OCI-LY1 (cell line): ENCODE results near the gene HSPA8.

Source experiments
- H2AFZ ChIP-seq: fragments of 200-600 bp; sonication (generic), shearing (Covaris generic); 2 replicates; pipeline ENCODE4 v1.6.0; 2014; ENCODE audit warnings: antibody characterized with exemption, mild to moderate bottlenecking, low read length
- H3F3A ChIP-seq: fragments of 200-600 bp; sonication (generic), shearing (Covaris generic); 2 replicates; pipeline ENCODE4 v1.6.0; 2014; ENCODE audit warnings: mild to moderate bottlenecking, antibody characterized with exemption, low read length, moderate library complexity; ENCODE audit not compliant: insufficient read depth
- H3K27ac ChIP-seq: fragments of 200-600 bp; sonication (generic); 2 replicates; pipeline ENCODE4 v1.5.1; 2014; ENCODE audit warnings: low read length, mixed run types, mild to moderate bottlenecking, low read depth; ENCODE audit not compliant: poor library complexity, severe bottlenecking
- H3K27me3 ChIP-seq: fragments of 200-600 bp; sonication (generic); 2 replicates; pipeline ENCODE4 v1.6.0; 2014; ENCODE audit warnings: antibody characterized with exemption, mild to moderate bottlenecking, low read length, moderate library complexity; ENCODE audit not compliant: insufficient read depth
- H3K36me3 ChIP-seq: fragments of 200-600 bp; sonication (generic); 2 replicates; pipeline ENCODE4 v1.6.1; 2014; ENCODE audit warnings: mild to moderate bottlenecking, antibody characterized with exemption, low read length, moderate library complexity, mixed read lengths; ENCODE audit not compliant: insufficient read depth
- H3K4me1 ChIP-seq: fragments of 200-600 bp; sonication (generic); 2 replicates; pipeline ENCODE4 v1.5.1; 2014; ENCODE audit warnings: mild to moderate bottlenecking, low read length, moderate library complexity; ENCODE audit not compliant: insufficient read depth, severe bottlenecking
- H3K4me2 ChIP-seq: fragments of 200-600 bp; sonication (generic), shearing (Covaris generic); 2 replicates; pipeline ENCODE4 v1.6.1; 2014; ENCODE audit warnings: low read length
- H3K4me3 ChIP-seq: fragments of 200-600 bp; sonication (generic); 2 replicates; pipeline ENCODE4 v1.5.1; 2014; ENCODE audit warnings: low read length, low read depth, mild to moderate bottlenecking, mixed read lengths; ENCODE audit not compliant: poor library complexity, severe bottlenecking
- H3K79me2 ChIP-seq: fragments of 200-600 bp; shearing (Covaris generic); 2 replicates; pipeline ENCODE4 v1.6.1; 2016; ENCODE audit warnings: mixed run types, low read length, mixed read lengths; ENCODE audit not compliant: insufficient read depth
- H3K9ac ChIP-seq: fragments of 200-600 bp; sonication (generic), shearing (Covaris generic); 2 replicates; pipeline ENCODE4 v1.6.1; 2014; ENCODE audit warnings: mild to moderate bottlenecking, low read length, mixed read lengths
- H3K9me2 ChIP-seq: fragments of 200-600 bp; sonication (generic), shearing (Covaris generic); 2 replicates; pipeline ENCODE4 v1.6.1; 2014; ENCODE audit warnings: low read depth, mild to moderate bottlenecking, low read length, mixed read lengths
- H3K9me3 ChIP-seq: fragments of 200-600 bp; shearing (Covaris generic); 2 replicates; pipeline ENCODE4 v1.6.1; 2014; ENCODE audit warnings: low read length, mixed read lengths
- H4K20me1 ChIP-seq: fragments of 200-600 bp; sonication (generic), shearing (Covaris generic); 2 replicates; pipeline ENCODE4 v1.6.0; 2016; ENCODE audit warnings: mild to moderate bottlenecking, low read length; ENCODE audit not compliant: insufficient read depth
- EZH2 ChIP-seq: fragments of 200-600 bp; sonication (generic), shearing (Covaris generic); IDR thresholded peaks from 2 replicates; pipeline ENCODE4 v1.8.0; 2017; ENCODE audit warnings: borderline replicate concordance, mixed run types, mild to moderate bottlenecking, antibody characterized with exemption, low read length, moderate library complexity, mixed read lengths
- TF ChIP-seq, protein P1 (sequence below): fragments of 200-600 bp; sonication (generic), shearing (Covaris generic); IDR thresholded peaks from 2 replicates; pipeline ENCODE4 v1.5.1; 2017; ENCODE audit warnings: mild to moderate bottlenecking, antibody characterized with exemption, low read length, moderate library complexity, mixed read lengths

Gene HSPA8

DNA sequence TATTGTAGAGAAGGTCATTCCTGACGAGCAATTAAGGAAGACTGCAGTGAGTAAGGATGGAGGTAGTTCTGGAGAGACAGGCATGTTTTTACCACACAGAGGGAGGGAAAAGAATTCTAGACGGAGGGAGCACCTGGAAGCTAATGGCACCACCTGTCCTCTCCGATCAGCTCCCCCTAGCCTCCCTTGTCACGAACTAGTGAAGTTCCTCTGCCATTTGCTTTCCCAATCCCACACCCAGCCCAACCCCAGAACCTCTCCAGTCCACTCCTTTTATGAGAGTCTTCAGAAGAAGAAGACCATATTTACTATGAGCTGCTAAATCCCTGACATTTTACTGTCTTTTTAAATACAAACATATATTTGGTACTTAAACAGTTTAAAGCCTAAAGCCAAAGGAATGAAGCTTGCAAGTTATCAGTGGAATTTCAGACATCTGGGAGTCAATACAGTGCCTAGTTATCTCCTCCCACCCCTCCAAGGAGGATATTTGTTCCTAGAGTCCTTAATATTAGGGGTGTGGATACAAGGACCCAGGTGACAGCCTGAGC is 46.1 kb upstream of the HSPA8 start:
- Histone ChIP-seq H3K27me3 (no peaks in the 10 kb centered on the region), H3K4me2 (no peak overlapping the region), H2AFZ (no peak overlapping the region), H4K20me1 (no peaks in the 10 kb centered on the region), H3K9me3 (no peaks in the 10 kb centered on the region), H3K9me2 (no peaks in the 10 kb centered on the region), H3K9ac (no peak overlapping the region), H3F3A (no peaks in the 10 kb centered on the region), H3K36me3 (no peaks in the 10 kb centered on the region), H3K4me1 (no peaks in the 10 kb centered on the region), H3K79me2 (no peaks in the 10 kb centered on the region), H3K4me3 (no peak overlapping the region), H3K27ac (no peak overlapping the region)
- no peak for TF ChIP-seq EZH2
- TF ChIP-seq, protein P1, sequence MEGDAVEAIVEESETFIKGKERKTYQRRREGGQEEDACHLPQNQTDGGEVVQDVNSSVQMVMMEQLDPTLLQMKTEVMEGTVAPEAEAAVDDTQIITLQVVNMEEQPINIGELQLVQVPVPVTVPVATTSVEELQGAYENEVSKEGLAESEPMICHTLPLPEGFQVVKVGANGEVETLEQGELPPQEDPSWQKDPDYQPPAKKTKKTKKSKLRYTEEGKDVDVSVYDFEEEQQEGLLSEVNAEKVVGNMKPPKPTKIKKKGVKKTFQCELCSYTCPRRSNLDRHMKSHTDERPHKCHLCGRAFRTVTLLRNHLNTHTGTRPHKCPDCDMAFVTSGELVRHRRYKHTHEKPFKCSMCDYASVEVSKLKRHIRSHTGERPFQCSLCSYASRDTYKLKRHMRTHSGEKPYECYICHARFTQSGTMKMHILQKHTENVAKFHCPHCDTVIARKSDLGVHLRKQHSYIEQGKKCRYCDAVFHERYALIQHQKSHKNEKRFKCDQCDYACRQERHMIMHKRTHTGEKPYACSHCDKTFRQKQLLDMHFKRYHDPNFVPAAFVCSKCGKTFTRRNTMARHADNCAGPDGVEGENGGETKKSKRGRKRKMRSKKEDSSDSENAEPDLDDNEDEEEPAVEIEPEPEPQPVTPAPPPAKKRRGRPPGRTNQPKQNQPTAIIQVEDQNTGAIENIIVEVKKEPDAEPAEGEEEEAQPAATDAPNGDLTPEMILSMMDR = no peak

DNA sequence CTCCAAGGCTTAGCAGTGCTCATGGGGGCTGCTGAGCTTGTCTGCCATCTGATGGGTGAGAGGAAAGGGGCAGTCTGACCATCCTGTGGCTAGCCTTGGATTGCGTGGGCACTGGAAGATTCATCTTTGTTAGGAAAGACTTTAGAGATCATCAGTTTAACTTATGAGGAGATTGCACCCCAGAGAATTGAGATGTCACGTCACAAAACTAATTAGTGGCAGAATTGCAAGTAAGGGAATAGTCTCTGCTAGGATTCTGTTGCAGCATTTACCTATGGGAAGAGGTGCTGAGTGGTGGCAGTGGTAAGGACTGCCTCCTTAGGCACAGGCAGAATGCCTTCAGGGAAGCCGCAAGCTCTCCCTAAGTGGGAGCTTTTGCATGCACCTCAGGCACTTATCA is 42.8 kb upstream of the HSPA8 start:
- TF ChIP-seq EZH2 = no peak
- TF ChIP-seq, protein P1 = no peak
- no peak overlapping the region for H3K27ac ChIP-seq
- H3K36me3 ChIP-seq = no peaks in the 10 kb centered on the region
- H4K20me1 ChIP-seq = no peaks in the 10 kb centered on the region
- H3K27me3 ChIP-seq = no peaks in the 10 kb centered on the region
- no peak overlapping the region for H3K4me2 ChIP-seq
- H3K9me2 ChIP-seq = no peaks in the 10 kb centered on the region
- no peaks in the 10 kb centered on the region for H3F3A ChIP-seq
- no peaks in the 10 kb centered on the region for H3K4me1 ChIP-seq
- H3K9me3 ChIP-seq = no peaks in the 10 kb centered on the region
- H3K4me3 ChIP-seq = no peak overlapping the region
- no peak overlapping the region for H2AFZ ChIP-seq
- no peak overlapping the region for H3K9ac ChIP-seq
- no peaks in the 10 kb centered on the region for H3K79me2 ChIP-seq

DNA sequence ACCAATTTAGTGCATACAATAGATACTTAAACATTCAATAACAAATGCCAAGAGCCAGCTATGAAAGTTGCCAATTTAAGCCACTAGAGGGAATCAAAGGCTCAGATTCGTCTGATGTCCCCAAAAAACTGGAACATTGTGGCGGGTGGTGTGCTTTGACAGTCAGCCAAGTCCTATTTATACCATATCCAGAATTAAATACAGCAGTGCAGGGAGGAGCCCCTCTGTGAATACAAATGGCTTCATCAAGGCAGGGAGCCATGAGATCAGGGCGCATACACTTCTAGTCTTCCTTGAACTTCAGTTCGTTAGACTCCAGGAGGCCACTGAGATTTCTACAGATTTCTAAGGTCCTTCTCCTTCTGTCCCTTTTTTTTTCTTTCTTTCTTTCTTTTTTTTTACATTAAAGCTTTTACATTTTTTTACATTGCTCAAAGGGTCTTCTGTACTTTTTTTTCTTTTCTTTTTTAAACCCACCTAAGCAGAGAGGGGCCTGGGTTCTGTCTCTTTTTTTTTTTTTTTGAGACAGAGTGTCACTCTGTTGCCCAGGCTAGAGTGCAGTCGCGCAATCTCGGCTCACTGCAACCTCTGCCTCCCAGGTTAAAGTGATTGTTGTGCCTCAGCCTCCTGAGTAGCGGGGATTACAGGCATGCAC is 41.5 kb upstream of the HSPA8 start:
- TF ChIP-seq, protein P1 = peak; percentile 36; the same call in 1 of the 2 replicates
- TF ChIP-seq EZH2 = no peak
- Histone ChIP-seq H3K4me2 (no peak overlapping the region), H3K9ac (no peak overlapping the region), H2AFZ (no peak overlapping the region), H3K79me2 (no peaks in the 10 kb centered on the region), H3F3A (no peaks in the 10 kb centered on the region), H3K9me3 (no peaks in the 10 kb centered on the region), H3K27ac (no peak overlapping the region), H3K4me3 (no peak overlapping the region), H4K20me1 (no peaks in the 10 kb centered on the region), H3K27me3 (no peaks in the 10 kb centered on the region), H3K9me2 (no peaks in the 10 kb centered on the region), H3K4me1 (no peaks in the 10 kb centered on the region), H3K36me3 (no peaks in the 10 kb centered on the region)
